DOHH2 (cell line): Measurements from ENCODE around the gene BABAM2.
"Not testable (repeated sequence)": the region's sequence is repeated elsewhere in the genome, so short reads cannot be mapped to it uniquely, and the experiment has no call there.

Source experiments
- H3F3A ChIP-seq: fragments of 200-600 bp; sonication (generic), shearing (Covaris generic); 2 replicates; pipeline ENCODE4 v1.6.0; 2016; ENCODE audit warnings: antibody characterized with exemption, mild to moderate bottlenecking; ENCODE audit not compliant: control insufficient read depth, insufficient read depth
- H3K27ac ChIP-seq: fragments of 200-600 bp; sonication (generic); 2 replicates; pipeline ENCODE4 v1.5.1; 2014; ENCODE audit warnings: low read depth, mild to moderate bottlenecking, low read length, moderate library complexity
- H3K27me3 ChIP-seq: fragments of 200-600 bp; sonication (generic); 2 replicates; pipeline ENCODE4 v1.6.1; 2014; ENCODE audit warnings: mild to moderate bottlenecking, low read length, mixed read lengths; ENCODE audit not compliant: control insufficient read depth
- H3K36me3 ChIP-seq: fragments of 200-600 bp; sonication (generic); 2 replicates; pipeline ENCODE4 v1.6.1; 2014; ENCODE audit warnings: mild to moderate bottlenecking, low read length, moderate library complexity, mixed read lengths; ENCODE audit not compliant: control insufficient read depth
- H3K4me1 ChIP-seq: fragments of 200-600 bp; sonication (generic); 2 replicates; pipeline ENCODE4 v1.6.1; 2014; ENCODE audit warnings: mild to moderate bottlenecking, low read length, mixed read lengths; ENCODE audit not compliant: control insufficient read depth
- H3K4me2 ChIP-seq: fragments of 200-600 bp; sonication (generic); 2 replicates; pipeline ENCODE4 v1.6.0; 2014; ENCODE audit warnings: mild to moderate bottlenecking, low read length, moderate library complexity
- H3K4me3 ChIP-seq: fragments of 200-600 bp; sonication (generic); 2 replicates; pipeline ENCODE4 v1.5.1; 2014; ENCODE audit warnings: mild to moderate bottlenecking, low read length, mixed read lengths
- H3K79me2 ChIP-seq: fragments of 200-600 bp; sonication (generic); 2 replicates; pipeline ENCODE4 v1.6.1; 2014; ENCODE audit warnings: mild to moderate bottlenecking, low read length, mixed read lengths; ENCODE audit not compliant: control insufficient read depth
- H3K9me2 ChIP-seq: fragments of 200-600 bp; sonication (generic); replicated peaks from 2 replicates; pipeline ENCODE4 v1.6.1; 2014; ENCODE audit warnings: mild to moderate bottlenecking, low read length, mixed read lengths; ENCODE audit not compliant: control insufficient read depth
- H3K9me3 ChIP-seq: fragments of 200-600 bp; sonication (generic); 2 replicates; pipeline ENCODE4 v1.6.1; 2014; ENCODE audit warnings: antibody characterized with exemption, low read length, mixed read lengths; ENCODE audit not compliant: control insufficient read depth, insufficient read depth
- H4K20me1 ChIP-seq: fragments of 200-600 bp; sonication (generic); 2 replicates; pipeline ENCODE4 v1.6.0; 2014; ENCODE audit warnings: low read depth, mild to moderate bottlenecking, antibody characterized with exemption, low read length, moderate library complexity; ENCODE audit not compliant: control insufficient read depth, insufficient read depth
- EZH2phosphoT487 ChIP-seq: fragments of 200-600 bp; sonication (generic); IDR thresholded peaks from 2 replicates; pipeline ENCODE4 v1.6.1; 2017; ENCODE audit warnings: borderline replicate concordance, mild to moderate bottlenecking, antibody characterized with exemption, low read length, moderate library complexity, mixed read lengths
- TF ChIP-seq, protein P1 (sequence below): fragments of 200-600 bp; sonication (generic); IDR thresholded peaks from one replicate; pipeline ENCODE4 v1.5.1; 2014; ENCODE audit warnings: antibody characterized with exemption, mild to moderate bottlenecking, low read depth, low read length; ENCODE audit not compliant: poor library complexity, severe bottlenecking

BABAM2 gene

GRCh38 chr2:28332696-28333095, 442.2 kb downstream of the BABAM2 start:
- Histone ChIP-seq H3K27ac (no peak overlapping the region), H3K36me3 (no peaks in the 10 kb centered on the region), H3K4me2 (no peak overlapping the region), H3K27me3 (no peaks in the 10 kb centered on the region), H3F3A (no peaks in the 10 kb centered on the region), H3K9me3 (no peaks in the 10 kb centered on the region), H4K20me1 (no peaks in the 10 kb centered on the region), H3K9me2 (no peaks in the 10 kb centered on the region), H3K4me1 (no peaks in the 10 kb centered on the region), H3K4me3 (no peak overlapping the region), H3K79me2 (no peaks in the 10 kb centered on the region)
- TF ChIP-seq EZH2phosphoT487: no peak
- TF ChIP-seq, protein P1, sequence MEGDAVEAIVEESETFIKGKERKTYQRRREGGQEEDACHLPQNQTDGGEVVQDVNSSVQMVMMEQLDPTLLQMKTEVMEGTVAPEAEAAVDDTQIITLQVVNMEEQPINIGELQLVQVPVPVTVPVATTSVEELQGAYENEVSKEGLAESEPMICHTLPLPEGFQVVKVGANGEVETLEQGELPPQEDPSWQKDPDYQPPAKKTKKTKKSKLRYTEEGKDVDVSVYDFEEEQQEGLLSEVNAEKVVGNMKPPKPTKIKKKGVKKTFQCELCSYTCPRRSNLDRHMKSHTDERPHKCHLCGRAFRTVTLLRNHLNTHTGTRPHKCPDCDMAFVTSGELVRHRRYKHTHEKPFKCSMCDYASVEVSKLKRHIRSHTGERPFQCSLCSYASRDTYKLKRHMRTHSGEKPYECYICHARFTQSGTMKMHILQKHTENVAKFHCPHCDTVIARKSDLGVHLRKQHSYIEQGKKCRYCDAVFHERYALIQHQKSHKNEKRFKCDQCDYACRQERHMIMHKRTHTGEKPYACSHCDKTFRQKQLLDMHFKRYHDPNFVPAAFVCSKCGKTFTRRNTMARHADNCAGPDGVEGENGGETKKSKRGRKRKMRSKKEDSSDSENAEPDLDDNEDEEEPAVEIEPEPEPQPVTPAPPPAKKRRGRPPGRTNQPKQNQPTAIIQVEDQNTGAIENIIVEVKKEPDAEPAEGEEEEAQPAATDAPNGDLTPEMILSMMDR: no peak

DNA sequence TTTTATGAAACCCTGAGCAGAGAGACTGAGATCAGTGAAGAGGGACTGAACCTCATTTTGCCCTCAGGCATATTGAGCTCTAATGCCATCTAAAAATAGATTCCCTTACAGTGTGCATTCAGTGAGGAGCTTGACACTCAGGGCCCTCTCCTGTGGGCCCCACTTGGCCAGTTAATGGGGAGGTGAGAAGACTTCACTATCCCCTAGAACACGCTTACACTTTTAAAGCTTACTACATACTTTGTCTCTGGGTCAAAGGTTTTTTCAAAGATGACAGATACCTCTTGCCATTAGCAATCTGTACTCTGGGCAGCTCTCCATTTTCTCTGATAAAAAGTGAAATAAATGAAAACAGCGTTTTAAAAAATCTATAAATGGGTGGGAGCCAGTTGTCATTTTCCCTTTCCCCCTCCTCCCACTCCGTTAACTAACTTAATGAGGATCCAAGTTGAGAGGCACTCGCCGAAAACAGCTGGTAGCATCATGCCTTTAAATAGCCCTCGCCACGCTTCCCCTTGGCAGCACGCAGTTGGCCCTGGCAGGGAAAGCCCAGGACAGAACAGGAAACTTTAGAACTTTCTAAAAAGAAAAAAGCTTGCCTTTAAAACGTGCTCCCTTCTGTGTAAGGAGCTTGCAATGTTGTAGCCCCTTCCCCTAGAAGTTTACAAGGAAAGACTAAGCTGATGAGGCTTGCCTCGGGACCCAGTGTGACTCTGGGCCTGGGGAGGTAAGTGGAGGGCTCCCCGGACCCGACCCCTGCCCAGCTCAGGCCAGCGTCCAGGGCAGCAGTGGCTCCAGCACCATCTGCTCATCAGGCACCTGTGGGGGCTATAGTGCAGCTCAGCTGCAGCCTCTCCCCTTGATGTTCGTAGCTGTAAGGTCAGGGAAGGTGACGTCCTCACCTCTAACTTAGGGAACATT, 443.3 kb downstream of the BABAM2 start:
- no peaks in the 10 kb centered on the region for H3K4me1 ChIP-seq
- no peaks in the 10 kb centered on the region for H3K9me2 ChIP-seq
- no peaks in the 10 kb centered on the region for H4K20me1 ChIP-seq
- H3K79me2 ChIP-seq: no peaks in the 10 kb centered on the region
- TF ChIP-seq EZH2phosphoT487: no peak
- TF ChIP-seq, protein P1: no peak
- H3K9me3 ChIP-seq: no peaks in the 10 kb centered on the region
- no peaks in the 10 kb centered on the region for H3K36me3 ChIP-seq
- H3F3A ChIP-seq: no peaks in the 10 kb centered on the region
- H3K27ac ChIP-seq: no peak overlapping the region
- no peak overlapping the region for H3K4me3 ChIP-seq
- H3K4me2 ChIP-seq: no peak overlapping the region
- no peaks in the 10 kb centered on the region for H3K27me3 ChIP-seq

- no peaks in the 10 kb centered on the region for H4K20me1 ChIP-seq
- TF ChIP-seq, protein P1: no peak
- TF ChIP-seq EZH2phosphoT487: no peak
- no peaks in the 10 kb centered on the region for H3K36me3 ChIP-seq
- no peaks in the 10 kb centered on the region for H3K79me2 ChIP-seq
- no peaks in the 10 kb centered on the region for H3K9me2 ChIP-seq
- no peaks in the 10 kb centered on the region for H3K4me1 ChIP-seq
- no peaks in the 10 kb centered on the region for H3K27me3 ChIP-seq
- no peak overlapping the region for H3K4me2 ChIP-seq
- no peaks in the 10 kb centered on the region for H3F3A ChIP-seq
- H3K4me3 ChIP-seq: no peak overlapping the region
- H3K9me3 ChIP-seq: no peaks in the 10 kb centered on the region
- H3K27ac ChIP-seq: no peak overlapping the region
Measured at GRCh38 chr2:28334527-28334894, 444.0 kb downstream of the BABAM2 start.

GRCh38 chr2:28335265-28335664, 444.7 kb downstream of the BABAM2 start:
- H3K27ac ChIP-seq, H3K27me3 ChIP-seq, H3F3A ChIP-seq, H3K36me3 ChIP-seq, H3K4me3 ChIP-seq, H3K9me2 ChIP-seq, H3K4me1 ChIP-seq, H3K4me2 ChIP-seq, H4K20me1 ChIP-seq, H3K79me2 ChIP-seq, H3K9me3 ChIP-seq: not testable (repeated sequence)
